OCI-LY7 (cell line): ENCODE results near the gene HOXA10. TPM values are rescaled to one million over a fixed set of nuclear protein-coding genes. Genes with fewer than 3 reads are reported as not detected.

Experiments used
- BruUV-seq: library from RNA; stranded (reverse); fragments of 400-500 nt; replicated peaks from 2 replicates; lab custom pipeline; 2021; lab: Mats Ljungman, UMichigan
- CTCF ChIA-PET: fragments of 300-600 bp; sonication (Branson Sonifier 250); formaldehyde crosslinking; loops from one replicate; lab custom pipeline; 2022; ENCODE audit warnings: antibody characterized with exemption; ENCODE audit not compliant: unreplicated experiment; lab: Charles Lee
- POLR2A ChIA-PET: fragments of 300-600 bp; sonication (Branson Sonifier 250); formaldehyde crosslinking; loops from one replicate; lab custom pipeline; 2022; ENCODE audit warnings: antibody characterized with exemption; lab: Charles Lee
- DNase-seq: peaks from one replicate; pipeline ENCODE4 v3.0.0-alpha.2; 2015; ENCODE audit warnings: low spot score
- H2AFZ ChIP-seq: fragments of 200-600 bp; sonication (generic), shearing (Covaris generic); 2 replicates; pipeline ENCODE4 v1.6.1; 2014; ENCODE audit warnings: mild to moderate bottlenecking, antibody characterized with exemption, low read length, moderate library complexity
- H3K27ac ChIP-seq: fragments of 200-600 bp; sonication (generic); 2 replicates; pipeline ENCODE4 v1.5.1; 2014; ENCODE audit warnings: mixed run types, low read depth, mild to moderate bottlenecking, moderate library complexity, low read length, inconsistent platforms; ENCODE audit not compliant: poor library complexity, severe bottlenecking
- H3K36me3 ChIP-seq: fragments of 200-600 bp; sonication (generic); 2 replicates; pipeline ENCODE4 v1.6.1; 2014; ENCODE audit warnings: mild to moderate bottlenecking, antibody characterized with exemption, low read length, moderate library complexity, mixed read lengths; ENCODE audit not compliant: insufficient read depth
- H3K4me1 ChIP-seq: fragments of 200-600 bp; sonication (generic); 2 replicates; pipeline ENCODE4 v1.5.1; 2014; ENCODE audit warnings: mild to moderate bottlenecking, low read length; ENCODE audit not compliant: insufficient read depth, poor library complexity, severe bottlenecking
- H3K4me2 ChIP-seq: fragments of 200-600 bp; sonication (generic); 2 replicates; pipeline ENCODE4 v1.6.1; 2014; ENCODE audit warnings: mild to moderate bottlenecking, low read length
- H3K4me3 ChIP-seq: fragments of 200-600 bp; sonication (generic); 2 replicates; pipeline ENCODE4 v1.5.1; 2014; ENCODE audit warnings: mild to moderate bottlenecking, low read depth, low read length; ENCODE audit not compliant: poor library complexity, severe bottlenecking
- H3K79me2 ChIP-seq: fragments of 200-600 bp; sonication (generic); 2 replicates; pipeline ENCODE4 v1.6.1; 2016; ENCODE audit warnings: low read depth, mild to moderate bottlenecking, low read length, moderate library complexity, mixed read lengths; ENCODE audit not compliant: insufficient read depth
- H3K9me2 ChIP-seq: fragments of 200-600 bp; sonication (generic); 2 replicates; pipeline ENCODE4 v1.6.1; 2016; ENCODE audit warnings: mild to moderate bottlenecking, low read length, mixed read lengths; ENCODE audit not compliant: insufficient read depth
- H3K9me3 ChIP-seq: fragments of 200-600 bp; sonication (generic); 2 replicates; pipeline ENCODE4 v1.6.1; 2014; ENCODE audit warnings: mild to moderate bottlenecking, mixed run types, low read length, mixed read lengths
- H4K20me1 ChIP-seq: fragments of 200-600 bp; sonication (generic); 2 replicates; pipeline ENCODE4 v1.6.1; 2014; ENCODE audit warnings: mild to moderate bottlenecking, antibody characterized with exemption, low read length, moderate library complexity, mixed read lengths; ENCODE audit not compliant: insufficient read depth
- EZH2phosphoT487 ChIP-seq: fragments of 200-600 bp; sonication (generic); IDR thresholded peaks from 2 replicates; pipeline ENCODE4 v1.6.1; 2018; ENCODE audit warnings: low read depth, borderline replicate concordance, mild to moderate bottlenecking, mixed run types, antibody characterized with exemption, low read length, moderate library complexity, mixed read lengths
- intact Hi-C: fragments of 100-400 bp; cut with micrococcal nuclease; formaldehyde crosslinking; loops from one replicate; pipeline ENCODE4 v1.10.0; 2022; ENCODE audit not compliant: unreplicated experiment
- total RNA-seq, 2 experiments: library from RNA; depleted of rRNA in 1 of 2; stranded (reverse); fragments of >200 nt in 1 of 2; shearing (Covaris generic) in 1 of 2; gene quantifications; 2 replicates each; pipeline ENCODE4 v1.2.3, GENCODE V29; 2014 to 2022
- TF ChIP-seq, protein P1 (sequence below): fragments of 200-600 bp; sonication (generic); conservative IDR thresholded peaks from 2 replicates; pipeline ENCODE4 v1.5.1; 2014; ENCODE audit warnings: mild to moderate bottlenecking, antibody characterized with exemption, low read length, moderate library complexity, mixed read lengths

HOXA10 gene
- total RNA-seq, 2 experiments from 2014 or later = not detected

DNA sequence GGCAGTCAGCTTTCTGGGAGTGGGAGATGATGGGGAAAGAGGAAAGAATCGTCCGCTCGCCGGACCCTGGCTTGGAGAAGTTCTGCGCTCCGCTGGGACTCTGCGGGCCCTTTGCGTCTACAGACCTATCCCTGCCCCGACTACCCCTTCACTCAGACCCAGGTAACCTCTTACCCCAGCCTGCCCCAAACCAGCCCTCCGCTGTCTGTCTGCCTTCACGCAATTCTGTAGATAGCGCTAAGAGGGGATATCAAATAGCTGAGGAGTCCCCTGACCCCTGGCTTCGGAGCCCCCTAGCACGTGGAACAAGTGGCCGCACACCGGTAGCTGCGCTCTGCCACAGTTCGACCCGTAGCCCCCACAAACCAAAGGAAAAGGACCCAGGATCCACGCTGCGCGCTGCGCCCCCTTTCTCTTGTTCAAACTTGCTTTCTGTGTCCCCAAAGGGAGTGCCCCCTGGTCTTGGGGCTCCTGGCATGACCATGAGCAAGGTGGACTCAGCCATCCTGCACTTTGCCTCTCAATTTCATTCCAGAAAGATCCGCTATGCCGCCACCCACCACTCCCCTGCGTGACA lies 50.6 kb downstream of the HOXA10 start:
- Histone ChIP-seq H3K36me3 (no peaks in the 10 kb centered on the region), H2AFZ (no peak overlapping the region), H3K79me2 (no peaks in the 10 kb centered on the region), H3K27ac (no peak overlapping the region), H3K4me1 (no peaks in the 10 kb centered on the region), H4K20me1 (no peaks in the 10 kb centered on the region; the same call in 1 of the 2 replicates), H3K9me2 (no peaks in the 10 kb centered on the region), H3K4me3 (no peak overlapping the region), H3K9me3 (no peaks in the 10 kb centered on the region), H3K4me2 (no peak overlapping the region)
- ChIA-PET CTCF (no interaction called here), POLR2A (no interaction called here)
- DNase-seq = no peak
- intact Hi-C loops = no loop called here
- BruUV-seq = no TSS peak
- no peak for TF ChIP-seq EZH2phosphoT487
- TF ChIP-seq, protein P1, sequence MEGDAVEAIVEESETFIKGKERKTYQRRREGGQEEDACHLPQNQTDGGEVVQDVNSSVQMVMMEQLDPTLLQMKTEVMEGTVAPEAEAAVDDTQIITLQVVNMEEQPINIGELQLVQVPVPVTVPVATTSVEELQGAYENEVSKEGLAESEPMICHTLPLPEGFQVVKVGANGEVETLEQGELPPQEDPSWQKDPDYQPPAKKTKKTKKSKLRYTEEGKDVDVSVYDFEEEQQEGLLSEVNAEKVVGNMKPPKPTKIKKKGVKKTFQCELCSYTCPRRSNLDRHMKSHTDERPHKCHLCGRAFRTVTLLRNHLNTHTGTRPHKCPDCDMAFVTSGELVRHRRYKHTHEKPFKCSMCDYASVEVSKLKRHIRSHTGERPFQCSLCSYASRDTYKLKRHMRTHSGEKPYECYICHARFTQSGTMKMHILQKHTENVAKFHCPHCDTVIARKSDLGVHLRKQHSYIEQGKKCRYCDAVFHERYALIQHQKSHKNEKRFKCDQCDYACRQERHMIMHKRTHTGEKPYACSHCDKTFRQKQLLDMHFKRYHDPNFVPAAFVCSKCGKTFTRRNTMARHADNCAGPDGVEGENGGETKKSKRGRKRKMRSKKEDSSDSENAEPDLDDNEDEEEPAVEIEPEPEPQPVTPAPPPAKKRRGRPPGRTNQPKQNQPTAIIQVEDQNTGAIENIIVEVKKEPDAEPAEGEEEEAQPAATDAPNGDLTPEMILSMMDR = no peak

DNA sequence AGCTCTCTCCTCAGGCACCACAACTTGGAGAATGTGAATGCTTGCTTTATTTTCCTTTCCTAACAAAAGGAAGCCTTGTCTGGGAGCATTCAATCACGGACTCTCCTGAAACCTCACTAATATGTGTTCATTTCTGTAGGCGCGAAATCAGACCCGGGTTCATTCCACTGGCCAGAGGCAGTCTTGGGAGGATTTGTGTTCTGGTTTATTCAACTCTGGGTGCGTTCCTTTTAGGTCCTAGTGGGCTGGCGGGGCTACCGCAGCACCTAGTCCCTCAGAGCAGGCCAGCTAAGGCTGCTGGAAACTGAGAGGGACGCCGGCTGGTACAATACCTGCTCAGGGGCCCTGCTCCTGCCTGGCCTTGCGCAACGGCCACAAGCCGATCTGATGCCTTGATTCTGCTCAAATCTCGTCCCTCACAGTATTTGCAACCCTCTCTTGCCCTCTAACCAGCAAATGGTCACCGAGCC lies 51.1 kb downstream of the HOXA10 start:
- H3K9me3 ChIP-seq = no peaks in the 10 kb centered on the region
- H3K36me3 ChIP-seq = no peaks in the 10 kb centered on the region
- H4K20me1 ChIP-seq = no peaks in the 10 kb centered on the region; the same call in 1 of the 2 replicates
- H3K27ac ChIP-seq = no peak overlapping the region
- H3K9me2 ChIP-seq = no peaks in the 10 kb centered on the region
- H3K79me2 ChIP-seq = no peaks in the 10 kb centered on the region
- DNase-seq = no peak
- intact Hi-C loops = no loop called here
- H3K4me1 ChIP-seq = no peaks in the 10 kb centered on the region
- POLR2A ChIA-PET = no interaction called here
- CTCF ChIA-PET = no interaction called here
- TF ChIP-seq, protein P1 = no peak
- no peak for TF ChIP-seq EZH2phosphoT487
- no peak overlapping the region for H3K4me2 ChIP-seq
- no TSS peak for BruUV-seq
- no peak overlapping the region for H2AFZ ChIP-seq
- H3K4me3 ChIP-seq = no peak overlapping the region

DNA sequence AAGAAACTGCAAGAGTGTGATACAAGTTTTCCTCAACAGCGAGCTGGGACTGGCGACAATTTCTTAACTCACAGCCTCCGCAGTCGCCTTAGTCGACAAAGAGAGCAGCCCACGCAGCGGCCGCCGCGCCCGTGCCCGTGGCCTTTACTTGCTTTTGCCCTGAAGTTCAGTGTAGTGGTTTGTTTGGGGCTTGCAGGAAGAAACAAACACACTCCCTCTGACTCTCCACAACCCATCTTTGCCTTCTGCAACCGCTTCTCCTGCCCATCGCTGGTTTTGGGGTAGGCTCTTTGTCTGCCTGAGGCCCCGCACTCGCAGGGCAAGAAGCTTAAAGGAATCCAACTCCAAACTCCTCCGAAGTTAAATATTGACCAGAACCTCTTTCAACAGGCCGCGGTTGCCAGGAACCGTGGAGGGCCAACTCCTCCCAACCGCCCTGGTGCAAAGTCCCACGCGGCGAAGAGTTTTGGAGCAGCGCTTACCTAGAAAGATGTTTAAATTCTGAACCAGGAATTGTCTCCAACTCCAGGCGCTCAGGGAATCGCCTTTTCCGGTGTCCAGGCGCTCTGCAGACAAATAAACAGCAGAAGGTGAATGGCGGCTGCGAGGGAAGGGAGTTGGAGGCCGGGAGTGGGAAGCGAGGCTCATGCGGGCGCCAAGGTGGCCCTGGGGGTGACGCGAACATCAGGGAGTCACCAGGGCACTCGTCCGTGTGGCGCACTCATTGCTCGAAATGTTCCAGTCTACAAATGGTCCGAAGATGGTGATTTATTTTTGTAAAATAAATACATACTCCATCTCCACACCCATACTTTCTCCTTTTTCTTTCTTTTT lies 51.8 kb downstream of the HOXA10 start:
- ChIA-PET POLR2A (no interaction called here), CTCF (no interaction called here)
- Histone ChIP-seq H3K36me3 (no peaks in the 10 kb centered on the region), H4K20me1 (no peaks in the 10 kb centered on the region), H2AFZ (no peak overlapping the region), H3K4me1 (no peaks in the 10 kb centered on the region), H3K9me2 (no peaks in the 10 kb centered on the region), H3K4me2 (no peak overlapping the region), H3K9me3 (no peaks in the 10 kb centered on the region), H3K4me3 (no peak overlapping the region), H3K79me2 (no peaks in the 10 kb centered on the region), H3K27ac (no peak overlapping the region)
- TF ChIP-seq EZH2phosphoT487 = no peak
- TF ChIP-seq, protein P1 = no peak
- intact Hi-C loops = no loop called here
- DNase-seq = no peak
- no TSS peak for BruUV-seq
